Right lobe of liver (tissue), 4 donors: Measurements from ENCODE around the gene TNFRSF25.

ENCODE experiments used
- POLR2A ChIP-seq: fragments of 450-650 bp; IDR thresholded peaks from one replicate; pipeline ENCODE4 v1.6.1; 2017; ENCODE audit warnings: antibody characterized with exemption, mild to moderate bottlenecking
- TF ChIP-seq, protein P1 (sequence below), 4 donors: fragments of 200-600 bp in 3 of 4; fragments of 450-650 bp in 1 of 4; IDR thresholded peaks; one replicate each; pipeline versions ENCODE4 v1.5.1 to v1.8.0; 2016 to 2022; ENCODE audit warnings: antibody characterized with exemption in 4 of 4, mild to moderate bottlenecking in 2 of 4
- donor health status: DM: no; HTN: no; CAD: no.
- donor health status: DM: no; HTN: no; CAD: no.
- donor health status: DM: no; HTN: yes; CAD: no.

- TF ChIP-seq, protein P1, sequence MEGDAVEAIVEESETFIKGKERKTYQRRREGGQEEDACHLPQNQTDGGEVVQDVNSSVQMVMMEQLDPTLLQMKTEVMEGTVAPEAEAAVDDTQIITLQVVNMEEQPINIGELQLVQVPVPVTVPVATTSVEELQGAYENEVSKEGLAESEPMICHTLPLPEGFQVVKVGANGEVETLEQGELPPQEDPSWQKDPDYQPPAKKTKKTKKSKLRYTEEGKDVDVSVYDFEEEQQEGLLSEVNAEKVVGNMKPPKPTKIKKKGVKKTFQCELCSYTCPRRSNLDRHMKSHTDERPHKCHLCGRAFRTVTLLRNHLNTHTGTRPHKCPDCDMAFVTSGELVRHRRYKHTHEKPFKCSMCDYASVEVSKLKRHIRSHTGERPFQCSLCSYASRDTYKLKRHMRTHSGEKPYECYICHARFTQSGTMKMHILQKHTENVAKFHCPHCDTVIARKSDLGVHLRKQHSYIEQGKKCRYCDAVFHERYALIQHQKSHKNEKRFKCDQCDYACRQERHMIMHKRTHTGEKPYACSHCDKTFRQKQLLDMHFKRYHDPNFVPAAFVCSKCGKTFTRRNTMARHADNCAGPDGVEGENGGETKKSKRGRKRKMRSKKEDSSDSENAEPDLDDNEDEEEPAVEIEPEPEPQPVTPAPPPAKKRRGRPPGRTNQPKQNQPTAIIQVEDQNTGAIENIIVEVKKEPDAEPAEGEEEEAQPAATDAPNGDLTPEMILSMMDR (IDR thresholded peaks at IDR 0.05) = peak; percentile 71 to 85 (median 76)
- TF ChIP-seq POLR2A = no peak
Observed at GRCh38 chr1:6445062-6445763, 20.8 kb downstream of the TNFRSF25 start.
